Effector CD8-positive, alpha-beta T cell (primary cell): ENCODE measurements around the gene DPEP3.

Source experiments
- DNase-seq: peaks from one replicate; lab custom pipeline; 2025; lab: John Stamatoyannopoulos, UW

The DPEP3 gene

DNA sequence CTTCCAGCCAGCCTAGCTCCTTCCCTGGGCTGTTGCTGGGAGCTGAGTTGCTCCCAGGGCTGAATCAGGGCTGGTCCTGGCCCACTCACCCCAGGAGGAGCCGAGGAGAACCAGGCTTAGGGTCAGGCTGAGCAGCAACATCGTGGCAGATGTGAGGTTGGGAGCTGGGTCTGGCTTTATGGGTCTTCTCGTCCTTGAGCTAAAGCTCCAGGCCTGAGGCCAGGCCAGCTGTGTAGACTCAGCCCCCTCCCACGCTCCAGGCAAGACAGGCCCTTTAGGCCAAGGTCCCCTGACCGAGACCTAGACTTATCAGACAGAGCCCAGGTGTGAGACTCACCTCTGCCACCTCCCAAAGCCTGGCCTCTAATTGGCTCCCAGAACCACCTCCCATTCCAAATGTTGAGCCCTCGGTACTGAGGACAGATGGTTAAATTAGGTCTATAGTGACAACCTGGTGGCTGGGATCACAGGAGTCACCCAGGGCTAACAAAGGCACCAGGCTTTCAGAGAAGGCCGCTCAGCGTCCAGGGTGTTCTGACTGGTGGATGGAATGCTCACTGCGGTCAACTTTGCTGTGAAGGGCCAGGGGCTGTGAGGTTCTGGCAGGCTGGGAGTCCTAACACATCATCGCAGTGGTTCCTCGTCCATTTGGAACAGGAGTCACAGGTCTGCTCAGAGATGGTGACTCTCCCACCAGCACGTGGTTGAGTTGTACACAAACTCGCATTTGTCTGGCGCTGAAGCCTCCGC lies 48.4 kb downstream of the DPEP3 start, which contains the start of gene CTRL:
TSS of gene CTRL (minus strand) at position 151 of the 750 bp plus-strand sequence. CDS start at position 141, 10 bp downstream.
- no peak for DNase-seq

DNA sequence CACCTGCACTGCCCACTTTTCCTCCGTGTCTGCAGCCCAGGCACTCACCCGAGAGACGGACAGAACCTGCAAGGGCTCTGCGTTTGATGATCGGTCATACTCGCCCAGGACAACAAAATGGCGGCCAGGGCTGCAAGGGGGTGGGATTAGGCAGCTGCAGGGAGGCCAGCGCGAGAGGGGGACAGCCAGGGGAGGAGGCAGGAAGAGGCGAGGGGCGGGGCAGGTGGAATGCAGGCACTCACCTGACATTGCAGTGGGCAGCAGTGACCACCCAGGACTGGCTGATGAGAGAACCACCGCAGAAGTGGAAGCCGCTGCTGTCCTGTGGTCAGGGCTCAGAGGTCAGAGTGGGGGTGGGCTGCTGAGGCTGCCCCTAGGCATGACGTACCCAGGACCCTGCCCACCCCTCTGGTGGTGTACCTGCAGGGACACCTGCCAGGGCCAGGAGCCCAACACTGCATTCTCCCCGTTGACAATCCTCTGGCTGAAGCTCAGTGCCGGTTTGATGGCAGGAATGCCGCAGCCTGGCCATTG lies 49.6 kb downstream of the DPEP3 start:
- no peak for DNase-seq

DNA sequence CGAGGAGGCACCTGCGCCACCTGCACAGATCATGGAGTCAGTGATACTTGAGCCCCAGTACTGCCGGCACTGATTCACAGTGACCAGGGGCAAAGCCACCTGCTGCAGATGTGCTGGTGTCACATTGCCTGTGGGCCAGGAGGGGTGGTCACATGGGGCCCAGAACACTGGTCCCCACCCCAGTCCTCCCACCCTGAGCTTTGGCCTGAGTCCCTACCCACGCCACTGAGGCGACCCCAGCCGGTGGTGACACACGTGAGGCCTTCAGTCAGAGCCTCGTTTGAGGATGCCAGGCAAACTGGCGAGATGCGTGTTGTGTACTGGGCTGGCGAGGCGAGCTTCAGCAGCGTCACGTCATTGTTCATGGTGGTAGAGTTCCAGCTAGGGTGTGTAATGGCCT lies 50.1 kb downstream of the DPEP3 start:
- DNase-seq = no peak

DNA sequence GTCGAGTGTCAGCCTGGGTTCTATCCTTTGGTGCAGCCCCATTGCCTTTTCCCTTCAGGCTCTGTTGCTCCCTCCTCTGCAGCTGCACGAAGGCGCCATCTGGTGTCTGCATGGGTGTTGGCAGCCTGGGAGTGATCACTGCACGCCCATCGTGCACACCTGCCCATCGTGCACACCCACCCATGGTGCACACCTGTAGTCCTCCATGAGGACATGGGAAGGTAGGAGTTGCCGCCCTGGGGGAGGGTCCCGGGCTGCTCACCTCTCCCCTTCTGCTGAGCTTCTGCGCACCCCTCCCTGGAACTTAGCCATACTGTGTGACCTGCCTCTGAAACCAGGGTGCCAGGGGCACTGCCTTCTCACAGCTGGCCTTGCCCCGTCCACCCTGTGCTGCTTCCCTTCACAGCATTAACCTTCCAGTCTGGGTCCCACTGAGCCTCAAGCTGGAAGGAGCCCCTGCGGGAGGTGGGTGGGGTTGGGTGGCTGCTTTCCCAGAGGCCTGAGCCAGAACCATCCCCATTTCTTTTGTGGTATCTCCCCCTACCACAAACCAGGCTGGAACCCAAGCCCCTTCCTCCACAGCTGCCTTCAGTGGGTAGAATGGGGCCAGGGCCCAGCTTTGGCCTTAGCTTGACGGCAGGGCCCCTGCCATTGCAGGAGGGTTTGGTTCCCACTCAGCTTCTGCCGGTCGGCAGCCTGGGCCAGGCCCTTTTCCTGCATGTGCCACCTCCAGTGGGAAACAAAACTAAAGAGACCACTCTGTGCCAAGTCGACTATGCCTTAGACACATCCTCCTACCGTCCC lies 51.5 kb downstream of the DPEP3 start:
- DNase-seq = peak; percentile 54

DNA sequence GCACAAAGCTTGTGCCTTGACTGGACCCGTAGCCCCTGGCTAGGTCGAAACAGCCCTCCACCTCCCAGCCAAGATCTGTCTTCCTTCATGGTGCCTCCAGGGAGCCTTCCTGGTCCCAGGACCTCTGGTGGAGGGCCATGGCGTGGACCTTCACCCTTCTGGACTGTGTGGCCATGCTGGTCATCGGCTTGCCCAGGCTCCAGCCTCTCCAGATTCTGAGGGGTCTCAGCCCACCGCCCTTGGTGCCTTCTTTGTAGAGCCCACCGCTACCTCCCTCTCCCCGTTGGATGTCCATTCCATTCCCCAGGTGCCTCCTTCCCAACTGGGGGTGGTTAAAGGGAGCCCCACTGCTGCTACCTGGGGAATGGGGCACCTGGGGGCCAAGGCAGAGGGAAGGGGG lies 52.2 kb downstream of the DPEP3 start:
- no peak for DNase-seq

DNA sequence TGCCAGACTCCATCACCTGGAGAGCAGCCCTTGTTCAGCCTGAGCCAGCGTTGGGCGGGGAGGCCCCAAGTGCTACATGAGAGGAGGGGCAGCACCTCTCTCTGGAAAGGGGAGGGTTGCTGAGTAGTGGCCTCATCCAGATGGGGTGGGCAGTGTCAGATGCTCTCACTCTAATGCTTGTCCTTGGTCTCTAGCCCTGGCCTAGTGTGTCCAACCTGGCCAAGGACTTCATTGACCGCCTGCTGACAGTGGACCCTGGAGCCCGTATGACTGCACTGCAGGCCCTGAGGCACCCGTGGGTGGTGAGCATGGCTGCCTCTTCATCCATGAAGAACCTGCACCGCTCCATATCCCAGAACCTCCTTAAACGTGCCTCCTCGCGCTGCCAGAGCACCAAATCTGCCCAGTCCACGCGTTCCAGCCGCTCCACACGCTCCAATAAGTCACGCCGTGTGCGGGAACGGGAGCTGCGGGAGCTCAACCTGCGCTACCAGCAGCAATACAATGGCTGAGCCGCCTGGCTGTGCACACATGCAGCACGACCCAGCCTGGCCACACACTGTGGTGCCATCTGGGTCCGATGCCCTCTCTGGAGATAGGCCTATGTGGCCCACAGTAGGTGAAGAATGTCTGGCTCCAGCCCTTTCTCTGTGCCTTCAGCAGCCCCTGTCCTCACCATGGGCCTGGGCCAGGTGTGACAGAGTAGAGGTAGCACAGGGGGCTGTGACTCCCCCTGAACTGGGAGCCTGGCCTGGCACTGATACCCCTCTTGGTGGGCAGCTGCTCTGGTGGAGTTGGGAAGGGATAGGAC lies 53.0 kb downstream of the DPEP3 start:
- DNase-seq = no peak

DNA sequence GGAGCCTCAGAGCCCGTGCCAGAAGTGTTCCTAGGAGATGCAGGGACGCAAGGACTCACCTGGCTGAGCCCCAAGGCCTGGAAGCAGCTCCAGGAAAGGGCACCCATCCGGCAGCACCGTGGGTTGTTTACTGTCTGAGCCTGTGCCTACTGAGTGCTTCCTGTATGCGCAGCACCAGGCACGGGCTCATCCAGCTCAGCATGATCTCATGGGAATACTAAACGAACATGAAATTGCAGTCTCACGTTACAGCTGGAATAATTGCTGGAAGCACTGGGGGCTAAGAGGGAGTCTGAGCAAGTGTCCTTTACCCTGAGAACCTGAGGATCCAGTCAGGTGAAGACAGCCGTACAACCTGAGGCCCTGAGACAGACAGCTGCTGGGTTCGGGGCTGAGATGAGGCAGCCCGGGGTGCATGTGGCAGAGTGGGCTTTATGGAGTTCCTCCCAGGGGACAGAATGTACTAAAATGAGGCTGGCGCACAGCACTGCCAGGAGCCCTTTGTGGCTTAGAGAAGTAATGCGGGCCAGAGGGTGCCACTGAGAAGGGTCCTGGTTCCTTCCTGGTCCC lies 54.0 kb downstream of the DPEP3 start:
- DNase-seq = no peak
